MCF 10A (cell line): ENCODE results near the gene STK32B. TPM values are rescaled to one million over a fixed set of nuclear protein-coding genes. Genes with fewer than 3 reads are reported as not detected.

ENCODE experiments used
- BruUV-seq: library from RNA; stranded (reverse); fragments of 400-500 nt; replicated peaks from 2 replicates; lab custom pipeline; 2021; lab: Mats Ljungman, UMichigan
- CTCF ChIA-PET: fragments of 300-600 bp; sonication (Branson Sonifier 250); formaldehyde crosslinking; extraction: SDS; loops from one replicate; lab custom pipeline; 2021; ENCODE audit warnings: antibody characterized with exemption, inconsistent platforms; lab: Yijun Ruan, JAX
- POLR2A ChIA-PET: fragments of 300-600, 350-650 bp; sonication (Branson Sonifier 250); formaldehyde crosslinking; extraction: SDS; loops from one replicate; lab custom pipeline; 2020; ENCODE audit warnings: antibody characterized with exemption, inconsistent platforms; lab: Yijun Ruan, JAX
- DNase-seq: peaks from one replicate; pipeline ENCODE4 v3.0.0-alpha.2; 2018; ENCODE audit not compliant: unreplicated experiment
- H3K27ac Mint-ChIP-seq: one replicate; pipeline ENCODE4 v1.8.0; 2022; ENCODE audit warnings: mild to moderate bottlenecking, low read depth, mixed read lengths; ENCODE audit not compliant: unreplicated experiment
- H3K27me3 Mint-ChIP-seq: one replicate; pipeline ENCODE4 v1.8.0; 2022; ENCODE audit warnings: mixed read lengths; ENCODE audit not compliant: insufficient read depth, unreplicated experiment
- H3K36me3 Mint-ChIP-seq: one replicate; pipeline ENCODE4 v1.8.0; 2022; ENCODE audit warnings: mild to moderate bottlenecking, moderate library complexity, mixed read lengths; ENCODE audit not compliant: insufficient read depth, unreplicated experiment
- H3K4me1 Mint-ChIP-seq: one replicate; pipeline ENCODE4 v1.8.0; 2022; ENCODE audit warnings: mixed read lengths; ENCODE audit not compliant: insufficient read depth, unreplicated experiment
- H3K4me3 Mint-ChIP-seq: one replicate; pipeline ENCODE4 v1.8.0; 2022; ENCODE audit warnings: mild to moderate bottlenecking, moderate library complexity, mixed read lengths; ENCODE audit not compliant: unreplicated experiment
- H3K9me3 Mint-ChIP-seq: one replicate; pipeline ENCODE4 v1.8.0; 2022; ENCODE audit warnings: mixed read lengths; ENCODE audit not compliant: unreplicated experiment
- CTCF ChIP-seq: fragments of 200-600 bp; IDR thresholded peaks from one replicate; pipeline ENCODE4 v1.8.0; 2022; ENCODE audit warnings: antibody characterized with exemption, mild to moderate bottlenecking; ENCODE audit not compliant: unreplicated experiment
- intact Hi-C: fragments of 100-400 bp; cut with micrococcal nuclease; formaldehyde crosslinking; loops from 2 replicates; pipeline ENCODE4 v1.14.1; 2022
- total RNA-seq: library from RNA; stranded (reverse); gene quantifications from 2 replicates; pipeline ENCODE4 v1.2.3, GENCODE V29; 2022

STK32B gene
- total RNA-seq, 1 experiment from 2014 or later, result not detected

DNA sequence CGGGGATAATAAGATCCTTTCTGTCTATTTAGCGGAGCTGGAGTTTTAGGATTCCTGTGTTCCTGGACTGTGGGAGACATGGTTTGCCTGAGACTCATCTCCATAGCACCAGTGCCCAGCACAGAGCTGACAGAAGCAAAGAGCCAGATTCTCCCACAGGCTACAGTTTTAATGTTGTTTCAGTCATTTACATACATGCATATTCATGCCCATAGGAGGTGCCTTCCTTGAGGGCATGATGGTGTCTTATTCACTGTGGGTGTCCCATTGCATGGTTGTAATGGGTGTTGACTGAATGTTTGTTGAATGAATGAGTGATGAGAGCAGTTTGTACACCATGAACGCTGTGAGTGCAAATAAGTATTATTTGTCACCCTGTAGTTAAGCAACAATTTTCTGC is 396.5 kb downstream of the STK32B start:
- no peaks in the 10 kb centered on the region for H3K27me3 Mint-ChIP-seq
- H3K4me3 Mint-ChIP-seq, result no peak overlapping the region
- no TSS peak for BruUV-seq
- CTCF ChIA-PET, result interaction anchor here (0.6 to 1.9 kb wide), 2 partner anchors 12 to 592 kb away, joined by 4 to 6 read pairs; no protein-coding TSS in a partner anchor
- DNase-seq, result no peak
- POLR2A ChIA-PET, result interaction anchor here (0.9 kb wide), 1 partner anchor 1206 kb away, joined by 3 read pairs; no protein-coding TSS in a partner anchor
- H3K27ac Mint-ChIP-seq, result no peak overlapping the region
- H3K4me1 Mint-ChIP-seq, result no peaks in the 10 kb centered on the region
- peaks cover 16% of the 10 kb centered on the region for H3K9me3 Mint-ChIP-seq
- TF ChIP-seq CTCF, result no peak
- intact Hi-C loops, result no loop called here
- H3K36me3 Mint-ChIP-seq, result no peaks in the 10 kb centered on the region

GRCh38 chr4:5448221-5448620 is 396.9 kb downstream of the STK32B start:
- Mint-ChIP-seq H3K27me3 (no peaks in the 10 kb centered on the region), H3K4me3 (no peak overlapping the region), H3K9me3 (peaks cover 17% of the 10 kb centered on the region), H3K4me1 (no peaks in the 10 kb centered on the region), H3K36me3 (no peaks in the 10 kb centered on the region), H3K27ac (no peak overlapping the region)
- no peak for TF ChIP-seq CTCF
- no TSS peak for BruUV-seq
- POLR2A ChIA-PET, result interaction anchor here (0.9 kb wide), 1 partner anchor 1206 kb away, joined by 3 read pairs; no protein-coding TSS in a partner anchor
- no peak for DNase-seq
- CTCF ChIA-PET, result interaction anchor here (1.9 kb wide), 1 partner anchor 11 kb away, joined by 6 read pairs; no protein-coding TSS in a partner anchor
- intact Hi-C loops, result no loop called here

DNA sequence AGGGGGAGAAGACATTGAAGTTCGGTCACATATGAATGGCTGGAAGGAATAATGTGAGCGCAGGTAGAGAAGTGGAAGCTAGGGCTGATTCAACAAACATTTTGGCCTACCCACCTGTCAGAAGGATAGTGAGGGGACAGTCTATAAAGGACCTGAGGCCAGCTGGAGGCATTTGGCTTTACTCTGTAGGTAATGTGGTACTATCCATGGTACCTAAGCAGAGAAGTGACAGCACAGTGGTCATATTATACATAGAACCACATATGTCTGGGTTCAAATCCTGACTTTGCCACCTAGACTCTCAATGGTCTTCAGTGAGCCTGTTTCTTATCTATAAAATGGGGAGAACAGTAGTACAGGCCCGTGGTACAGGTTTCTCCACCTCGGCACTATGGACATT is 400.0 kb downstream of the STK32B start:
- H3K36me3 Mint-ChIP-seq, result no peaks in the 10 kb centered on the region
- CTCF ChIA-PET, result no interaction called here
- POLR2A ChIA-PET, result no interaction called here
- H3K9me3 Mint-ChIP-seq, result peaks cover 8% of the 10 kb centered on the region
- no peak overlapping the region for H3K4me3 Mint-ChIP-seq
- DNase-seq, result no peak
- no peaks in the 10 kb centered on the region for H3K4me1 Mint-ChIP-seq
- no peaks in the 10 kb centered on the region for H3K27me3 Mint-ChIP-seq
- no peak overlapping the region for H3K27ac Mint-ChIP-seq
- intact Hi-C loops, result no loop called here
- no peak for TF ChIP-seq CTCF
- no TSS peak for BruUV-seq

DNA sequence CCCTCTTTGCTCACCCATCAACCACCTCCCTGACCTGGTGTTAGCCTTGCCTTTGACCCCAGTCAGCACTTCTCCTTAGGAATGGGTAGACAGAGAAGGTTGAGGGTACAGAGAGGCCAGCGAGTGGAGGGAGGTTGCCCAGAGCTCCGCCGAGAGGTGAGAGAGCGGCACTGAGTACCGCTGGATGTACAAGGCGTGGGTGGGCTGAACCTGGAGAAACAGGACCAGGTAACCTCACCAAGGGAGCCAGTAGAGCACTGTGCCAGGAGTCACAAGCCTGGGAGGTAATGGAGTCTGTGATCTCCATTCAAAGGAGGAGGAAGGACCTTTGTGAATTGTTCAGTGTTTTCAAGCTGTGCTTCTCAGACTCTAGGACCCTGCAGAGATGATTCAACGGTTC is 400.9 kb downstream of the STK32B start:
- H3K4me3 Mint-ChIP-seq, result no peak overlapping the region
- no peaks in the 10 kb centered on the region for H3K36me3 Mint-ChIP-seq
- ChIA-PET CTCF (interaction anchor here (0.7 kb wide), 1 partner anchor 362 kb away, joined by 3 read pairs; no protein-coding TSS in a partner anchor), POLR2A (no interaction called here)
- no peak overlapping the region for H3K27ac Mint-ChIP-seq
- peaks cover 8% of the 10 kb centered on the region for H3K9me3 Mint-ChIP-seq
- no peak for TF ChIP-seq CTCF
- no peaks in the 10 kb centered on the region for H3K4me1 Mint-ChIP-seq
- no TSS peak for BruUV-seq
- no peaks in the 10 kb centered on the region for H3K27me3 Mint-ChIP-seq
- intact Hi-C loops, result no loop called here
- DNase-seq, result no peak
